ENCODE results near the gene NFAM1.

Gene NFAM1

GRCh38 chr22:42379966-42380537 is 52.2 kb downstream of the NFAM1 start:
- peak; percentile 11 for DNase-seq

DNA sequence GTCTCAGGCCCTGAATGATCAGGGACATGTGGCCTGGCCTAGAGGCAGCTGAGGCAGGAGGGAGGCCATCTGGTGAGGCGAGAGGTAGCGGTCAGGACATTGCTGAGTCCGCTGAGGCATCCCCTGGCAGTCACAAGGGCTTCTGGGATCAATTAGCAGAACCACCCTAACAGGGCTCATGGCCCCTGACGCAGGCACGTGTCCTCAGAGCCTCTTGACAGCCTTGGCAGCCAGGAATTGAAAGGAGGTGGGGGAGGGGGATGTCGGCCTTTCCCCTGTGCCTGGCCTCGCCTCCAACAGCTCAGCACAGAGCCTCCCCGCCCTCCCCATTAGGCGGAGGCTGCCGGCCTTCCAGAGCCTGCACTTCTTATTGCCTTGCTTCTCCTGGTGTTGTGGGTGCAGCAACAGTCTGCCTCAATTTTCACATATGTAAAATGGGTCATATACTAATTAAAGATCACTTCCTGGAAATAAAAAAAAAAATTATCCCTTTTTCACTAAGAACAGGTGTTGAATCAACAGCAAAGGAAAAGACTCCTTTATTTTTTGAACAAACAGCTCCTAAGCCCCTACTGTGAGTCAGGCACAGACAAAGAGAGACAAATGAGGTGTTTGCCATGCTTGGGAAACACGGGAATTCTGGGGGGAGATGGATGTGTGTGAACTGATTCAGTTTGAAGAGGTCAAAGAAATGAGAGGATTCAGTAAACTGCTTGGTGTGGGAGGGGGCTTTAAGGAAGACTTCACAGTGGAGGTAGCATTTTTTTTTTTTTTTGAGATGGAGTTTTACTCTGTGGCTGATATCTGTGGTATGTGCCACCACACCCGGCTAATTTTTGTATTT is 55.3 kb downstream of the NFAM1 start:
- no peak for DNase-seq

- no peak for DNase-seq
Observed at GRCh38 chr22:42375982-42376381, 56.2 kb downstream of the NFAM1 start.

- DNase-seq, result no peak
Observed at GRCh38 chr22:42372976-42373375, 59.2 kb downstream of the NFAM1 start.

DNA sequence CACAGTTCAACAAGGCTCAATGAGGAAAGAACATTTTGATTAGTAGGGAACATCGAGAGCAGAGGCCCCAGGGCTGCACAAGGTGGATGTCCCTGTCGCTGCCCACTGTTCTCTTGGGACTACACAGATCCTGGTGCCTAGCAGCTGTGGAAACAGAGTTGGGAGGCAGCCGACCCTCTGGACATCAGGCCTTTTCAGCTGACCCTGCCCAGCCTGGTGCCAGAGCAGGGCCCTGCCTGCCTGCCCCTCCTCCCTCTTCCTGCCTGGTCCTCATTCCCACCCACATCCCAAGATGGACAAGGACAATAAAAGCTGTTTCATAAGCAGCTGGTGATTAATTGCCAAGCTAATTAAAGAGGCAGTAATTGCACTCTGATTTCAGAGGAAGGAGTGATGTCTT is 60.7 kb downstream of the NFAM1 start:
- DNase-seq, result no peak

DNA sequence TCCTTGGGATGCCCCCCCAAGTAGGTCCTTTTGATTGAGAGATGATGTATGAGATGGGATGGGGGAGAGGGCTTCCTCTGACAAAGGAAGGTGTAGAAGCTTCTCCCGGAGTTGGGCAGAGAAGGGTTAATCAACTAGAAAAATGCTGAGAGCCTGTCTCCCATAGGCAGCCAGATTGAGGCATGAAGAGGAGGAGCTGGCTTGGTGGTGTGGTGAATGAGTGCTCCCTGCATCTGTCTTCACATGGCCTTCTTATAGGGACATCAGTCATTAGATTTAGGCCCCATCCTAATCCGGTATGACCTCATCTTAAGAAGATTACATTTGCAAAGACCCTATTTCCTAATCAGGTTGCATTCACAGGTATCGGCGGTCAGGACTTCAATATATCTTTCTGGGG is 61.1 kb downstream of the NFAM1 start:
- DNase-seq, result no peak

- peak; percentile 80 for DNase-seq
Observed at GRCh38 chr22:42369250-42370041, 62.8 kb downstream of the NFAM1 start.

DNA sequence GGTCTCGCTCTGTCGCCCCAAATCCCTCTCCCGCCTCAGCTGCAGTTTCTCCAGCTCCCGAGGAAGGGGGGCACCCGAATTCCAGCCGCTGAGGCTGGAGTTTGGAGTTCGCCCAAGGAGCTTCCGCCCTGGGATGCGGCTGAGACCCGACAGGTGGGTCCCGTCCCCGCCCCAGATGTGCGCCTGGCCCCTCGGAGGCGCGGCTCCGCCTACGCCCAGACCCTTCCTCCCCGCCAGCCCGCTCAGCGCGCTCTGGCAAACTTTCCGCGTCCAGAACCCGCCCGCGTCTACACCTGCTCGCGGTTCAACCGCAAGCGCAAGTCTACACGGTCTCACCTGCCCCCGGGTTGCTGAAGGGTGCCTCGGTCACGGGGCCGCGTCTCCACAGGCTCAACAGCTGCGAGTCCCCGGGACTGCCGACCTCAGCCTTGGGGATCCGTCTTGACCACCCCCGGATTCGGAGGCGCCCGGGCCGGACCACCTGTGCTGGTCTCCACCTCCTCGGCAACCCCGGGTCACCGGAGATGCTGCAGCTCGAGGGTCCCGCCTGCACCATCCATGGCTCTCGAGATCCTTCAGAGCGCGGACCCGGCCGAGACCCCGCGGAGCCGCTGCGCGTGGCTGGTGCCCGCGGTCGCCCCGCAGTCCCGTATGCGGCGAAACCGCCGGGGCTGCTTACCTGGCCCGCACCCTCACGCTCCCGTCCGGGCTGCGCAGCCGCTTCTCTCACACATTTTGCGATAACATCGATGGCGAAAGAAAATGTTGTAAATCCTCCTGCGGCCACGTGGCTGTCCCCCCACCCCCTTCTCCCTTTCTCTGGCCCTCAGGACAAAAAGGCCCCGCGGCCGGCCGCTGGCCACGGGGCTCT is 63.6 kb downstream of the NFAM1 start:
- peak; percentile 25 for DNase-seq

DNA sequence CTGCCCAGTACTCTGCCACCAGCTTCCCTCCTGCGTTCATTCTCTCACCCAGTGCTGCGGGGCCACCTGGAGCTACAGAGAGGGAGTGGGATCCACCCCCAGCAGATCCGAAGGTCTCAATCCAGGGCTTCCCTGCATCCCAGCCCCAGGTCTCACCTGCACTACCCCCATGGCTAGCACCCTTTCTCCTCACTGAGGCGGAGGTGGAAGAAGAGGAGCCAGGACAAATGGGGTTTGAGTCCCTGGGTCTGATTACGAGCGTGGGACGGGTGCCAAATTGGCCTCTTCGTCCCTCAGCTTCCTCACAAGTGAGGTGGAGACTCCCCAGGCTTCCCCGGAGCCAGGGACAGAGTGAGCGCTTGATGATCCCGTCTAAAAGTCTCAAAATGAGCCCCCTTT is 64.2 kb downstream of the NFAM1 start:
- no peak for DNase-seq

DNA sequence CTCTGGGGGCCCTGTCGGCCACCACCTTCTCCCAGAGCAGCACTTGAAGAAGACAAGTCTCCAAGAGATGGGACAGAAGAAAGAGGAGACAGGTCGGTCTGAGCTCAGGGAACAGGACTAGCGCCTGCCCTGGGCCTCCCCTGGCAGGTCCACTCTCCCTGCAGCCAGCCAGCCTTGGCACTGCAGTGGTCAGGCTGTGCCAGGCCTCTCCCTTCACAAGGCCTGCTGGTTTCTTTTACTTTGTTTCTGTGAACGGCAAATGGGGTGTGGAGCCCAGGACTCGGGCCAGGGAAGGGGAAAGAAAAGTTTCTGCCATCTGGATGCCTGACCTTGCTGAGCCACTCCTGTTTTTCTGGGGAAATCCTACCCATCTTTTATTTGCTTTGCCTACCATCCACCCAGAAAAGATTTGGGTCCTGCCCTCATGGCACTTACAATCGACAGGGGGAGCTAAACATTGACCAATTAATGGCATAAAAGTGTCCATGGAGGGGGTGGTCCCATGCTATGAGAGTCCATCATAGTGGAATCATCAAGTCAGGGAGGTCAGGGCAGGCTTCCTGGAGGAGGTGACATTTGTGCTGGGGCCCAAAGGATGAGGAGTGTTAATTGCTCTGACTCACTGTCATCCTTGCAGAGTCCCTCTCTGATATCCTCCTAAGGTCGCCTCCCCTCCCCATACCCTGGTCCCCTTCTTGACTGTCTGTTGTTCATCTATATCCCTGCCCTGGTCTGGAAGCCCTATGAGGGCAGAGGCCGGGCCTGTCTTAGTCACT is 65.2 kb downstream of the NFAM1 start:
- no peak for DNase-seq

- DNase-seq, result no peak
Observed at GRCh38 chr22:42365942-42366695, 66.1 kb downstream of the NFAM1 start.

DNA sequence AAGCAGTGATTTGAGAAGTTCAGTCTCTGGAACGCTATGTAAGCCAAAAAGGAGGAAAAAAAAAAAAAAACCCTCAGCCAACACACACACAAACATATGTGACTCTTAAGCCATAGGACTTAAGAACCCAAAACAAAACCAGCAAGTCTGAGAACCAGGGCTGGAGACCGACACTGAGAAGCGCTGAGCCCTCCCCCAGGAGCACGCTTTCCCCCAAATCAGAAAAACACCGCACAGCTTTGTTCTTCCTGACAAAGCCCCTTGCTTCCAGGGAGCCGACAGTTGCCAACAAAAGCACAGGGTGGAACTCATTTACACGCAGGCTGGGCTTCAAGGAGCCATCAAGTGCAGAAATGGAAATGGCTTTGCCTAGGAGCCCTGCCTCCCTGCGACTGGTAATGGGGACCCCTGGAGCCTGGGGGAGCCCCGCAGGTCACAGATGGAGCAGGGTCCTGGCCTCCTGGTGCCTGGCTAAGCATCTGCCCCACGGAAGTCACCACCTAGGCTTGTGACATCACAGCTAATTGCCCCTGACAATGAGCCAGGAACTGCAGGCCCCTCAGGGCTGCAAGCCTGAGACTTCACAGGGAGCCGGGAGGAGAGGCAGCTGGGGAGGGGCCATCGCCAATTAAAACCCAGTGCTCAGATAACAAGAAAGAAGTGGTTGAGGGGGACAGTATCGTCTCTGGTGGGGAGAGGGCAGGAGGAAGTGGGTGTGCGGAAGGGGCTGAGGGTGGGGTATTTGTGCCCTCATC is 66.9 kb downstream of the NFAM1 start:
- DNase-seq, result no peak

DNA sequence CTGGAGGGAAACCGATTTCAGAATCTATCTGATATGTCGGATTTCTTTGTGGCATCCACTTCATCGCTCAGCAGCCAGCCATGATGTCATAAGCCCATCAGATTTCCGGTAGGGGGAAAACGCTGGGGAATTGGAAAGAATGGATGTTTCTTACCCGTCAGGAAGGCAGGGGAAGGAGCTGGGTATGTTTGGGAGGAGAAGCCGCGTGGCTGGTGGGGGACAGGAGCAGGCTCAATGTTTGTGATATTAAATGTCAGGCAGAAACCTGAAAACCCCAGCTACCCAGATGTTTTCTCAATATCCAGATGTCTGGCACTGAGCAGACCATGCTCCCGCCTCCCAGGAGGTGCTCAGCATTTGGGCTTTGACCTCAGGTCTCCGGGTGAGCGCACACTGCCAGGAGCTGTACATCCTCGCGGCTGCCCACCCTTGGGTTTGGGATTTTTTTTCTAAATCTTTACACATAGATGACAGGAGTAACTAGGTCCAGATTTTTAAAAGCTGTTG is 67.5 kb downstream of the NFAM1 start:
- no peak for DNase-seq

GRCh38 chr22:42363892-42364291 is 68.3 kb downstream of the NFAM1 start:
- no peak for DNase-seq

DNA sequence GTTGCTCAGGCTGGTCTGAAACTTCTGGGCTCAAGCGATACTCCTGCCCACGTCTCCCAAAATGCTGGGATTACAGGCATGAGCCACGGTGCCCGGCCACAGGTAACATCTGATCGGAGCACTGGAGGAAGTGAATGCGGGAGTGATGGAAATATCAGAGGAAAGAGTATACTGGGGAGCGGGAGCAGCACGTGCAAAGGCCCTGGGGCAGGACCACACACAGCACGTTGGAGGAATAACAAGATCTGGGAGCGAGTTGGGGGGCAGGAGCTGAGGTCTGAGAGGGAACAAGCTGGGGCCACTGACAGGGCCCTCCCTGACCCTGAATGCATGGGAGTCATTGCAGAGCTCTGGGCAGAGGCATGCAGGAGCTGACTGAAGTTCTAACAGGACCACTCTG is 70.7 kb downstream of the NFAM1 start:
- no peak for DNase-seq

DNA sequence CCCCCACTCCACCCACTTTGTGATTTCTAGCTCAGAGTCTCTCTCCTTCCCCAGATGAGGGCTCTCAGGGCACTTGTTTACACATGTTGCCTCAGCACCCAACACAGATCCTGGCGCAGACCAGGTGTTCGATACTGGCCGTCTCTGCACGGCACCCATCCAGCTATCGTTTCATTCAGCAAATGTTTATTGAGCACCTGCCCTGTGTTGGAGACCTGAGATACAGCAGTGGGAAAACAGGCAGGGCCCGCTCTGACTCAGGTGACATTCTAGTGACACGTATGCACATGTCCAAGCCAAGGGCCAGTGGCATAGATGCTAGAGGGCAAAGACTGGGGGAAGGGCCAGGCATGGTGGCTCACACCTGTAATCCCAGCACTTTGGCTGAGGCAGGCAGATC is 71.9 kb downstream of the NFAM1 start:
- no peak for DNase-seq

GRCh38 chr22:42358643-42359558 is 73.3 kb downstream of the NFAM1 start:
- no peak for DNase-seq

DNA sequence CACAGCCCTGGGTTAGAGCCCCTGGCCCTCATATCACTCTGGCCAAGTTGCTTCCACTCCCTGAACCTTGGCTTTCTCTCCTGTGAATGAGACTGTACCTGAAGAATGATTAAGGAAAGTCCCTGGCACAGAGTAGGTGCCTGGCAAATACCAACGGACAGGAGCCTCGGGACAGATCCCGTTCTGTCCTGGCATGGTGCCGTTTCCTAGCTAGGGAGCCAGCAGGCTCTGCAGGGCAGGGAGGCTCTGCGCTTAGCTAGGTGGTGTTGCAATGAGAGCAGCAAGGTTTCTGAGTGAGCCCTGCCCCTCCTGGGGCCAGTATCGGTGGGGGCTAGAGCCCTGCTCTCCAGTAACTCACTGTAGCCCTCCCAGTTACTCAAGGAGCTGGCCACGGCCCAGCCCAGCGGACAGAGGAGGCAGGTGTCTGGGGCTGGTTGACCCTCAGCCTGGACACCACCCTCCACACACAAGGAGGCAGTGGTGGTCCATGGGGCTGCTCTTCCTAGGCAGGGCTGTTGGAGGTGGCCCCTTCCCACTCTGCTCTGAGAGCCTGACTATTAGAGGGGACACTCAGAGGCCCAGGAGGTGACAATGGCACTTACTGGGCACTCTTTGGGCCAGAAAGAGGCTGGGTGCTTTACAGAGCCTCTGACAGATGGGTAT is 74.4 kb downstream of the NFAM1 start:
- DNase-seq, result no peak

GRCh38 chr22:42357221-42357620 is 75.0 kb downstream of the NFAM1 start:
- DNase-seq, result no peak

Measured in NCI-H526 treated with DMSO at 0.1 percent for 48 hours (cell line).